Astrocyte of the spinal cord (primary cell): ENCODE results near the gene LMOD1.

Experiments
- DNase-seq: peaks from one replicate; pipeline ENCODE4 v3.0.0; 2011; ENCODE audit warnings: low read depth, low spot score
- H3K4me3 ChIP-seq: 2 replicates; pipeline ENCODE4 v1.5.1; 2011; ENCODE audit warnings: low read depth, mild to moderate bottlenecking, low read length, moderate library complexity
- CTCF ChIP-seq: IDR thresholded peaks from 2 replicates; pipeline ENCODE4 v1.5.1; 2012; ENCODE audit warnings: low read depth, mild to moderate bottlenecking, low read length, inconsistent platforms
- in situ Hi-C: cut with HindIII; loops from 2 replicates; pipeline ENCODE4 v1.10.0; 2017; ENCODE audit warnings: low sequenced_read_pairs

The LMOD1 gene

GRCh38 chr1:201930137-201930536 is 16.2 kb downstream of the LMOD1 start:
- in situ Hi-C loops: no loop called here
- DNase-seq: no peak
- H3K4me3 ChIP-seq: no peak overlapping the region
- TF ChIP-seq CTCF: no peak

GRCh38 chr1:201928266-201928665 is 18.1 kb downstream of the LMOD1 start:
- no peak overlapping the region for H3K4me3 ChIP-seq
- in situ Hi-C loops: no loop called here
- TF ChIP-seq CTCF: no peak

GRCh38 chr1:201925981-201926645 is 20.2 kb downstream of the LMOD1 start:
- DNase-seq: peak; percentile 37
- no peak for TF ChIP-seq CTCF
- in situ Hi-C loops: no loop called here
- no peak overlapping the region for H3K4me3 ChIP-seq

More at GRCh38 chr1:201928266-201928665, 18.1 kb downstream of the LMOD1 start:
- no peak for DNase-seq

- no peak for DNase-seq
- in situ Hi-C loops: no loop called here
- H3K4me3 ChIP-seq: no peak overlapping the region
- no peak for TF ChIP-seq CTCF
These were observed 21.1 kb downstream of the LMOD1 start for GRCh38 chr1:201925301-201925567.

GRCh38 chr1:201921952-201922558 is 24.3 kb downstream of the LMOD1 start:
- no peak overlapping the region for H3K4me3 ChIP-seq
- in situ Hi-C loops: no loop called here
- no peak for DNase-seq
- no peak for TF ChIP-seq CTCF

- no peak overlapping the region for H3K4me3 ChIP-seq
- no peak for TF ChIP-seq CTCF
- in situ Hi-C loops: no loop called here
- no peak for DNase-seq
These were observed 28.0 kb downstream of the LMOD1 start for GRCh38 chr1:201918343-201918742.
